ENCODE results near the gene ZNF709. TPM values are rescaled to one million over a fixed set of nuclear protein-coding genes. Genes with fewer than 3 reads are reported as not detected.
A peak's percentile ranks its signal among the peaks of the same experiment; 100 is the strongest.
"Not testable (repeated sequence)": the region's sequence is repeated elsewhere in the genome, so short reads cannot be mapped to it uniquely, and the experiment has no call there.

The ZNF709 gene
- total RNA-seq, 2 donors from 2014 or later, result 5.3 to 7.4 TPM

GRCh38 chr19:12496480-12496879 lies 11.9 kb upstream of the ZNF709 start:
- TF ChIP-seq, protein P1, sequence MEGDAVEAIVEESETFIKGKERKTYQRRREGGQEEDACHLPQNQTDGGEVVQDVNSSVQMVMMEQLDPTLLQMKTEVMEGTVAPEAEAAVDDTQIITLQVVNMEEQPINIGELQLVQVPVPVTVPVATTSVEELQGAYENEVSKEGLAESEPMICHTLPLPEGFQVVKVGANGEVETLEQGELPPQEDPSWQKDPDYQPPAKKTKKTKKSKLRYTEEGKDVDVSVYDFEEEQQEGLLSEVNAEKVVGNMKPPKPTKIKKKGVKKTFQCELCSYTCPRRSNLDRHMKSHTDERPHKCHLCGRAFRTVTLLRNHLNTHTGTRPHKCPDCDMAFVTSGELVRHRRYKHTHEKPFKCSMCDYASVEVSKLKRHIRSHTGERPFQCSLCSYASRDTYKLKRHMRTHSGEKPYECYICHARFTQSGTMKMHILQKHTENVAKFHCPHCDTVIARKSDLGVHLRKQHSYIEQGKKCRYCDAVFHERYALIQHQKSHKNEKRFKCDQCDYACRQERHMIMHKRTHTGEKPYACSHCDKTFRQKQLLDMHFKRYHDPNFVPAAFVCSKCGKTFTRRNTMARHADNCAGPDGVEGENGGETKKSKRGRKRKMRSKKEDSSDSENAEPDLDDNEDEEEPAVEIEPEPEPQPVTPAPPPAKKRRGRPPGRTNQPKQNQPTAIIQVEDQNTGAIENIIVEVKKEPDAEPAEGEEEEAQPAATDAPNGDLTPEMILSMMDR (conservative IDR thresholded peaks at IDR 0.05), result no peak
- Histone ChIP-seq H3K9ac (ENCODE audit: extremely low read depth, low read length, poor library complexity, severe bottlenecking) (no peak overlapping the region), H3K27me3 (ENCODE audit: control insufficient read depth, insufficient read depth, low read length, poor library complexity, severe bottlenecking) (no peaks in the 10 kb centered on the region), H3K36me3 (ENCODE audit: control insufficient read depth, insufficient read depth, low read length) (no peaks in the 10 kb centered on the region), H3K4me3 (ENCODE audit: low read length) (peak overlapping the region; percentile 81), H3K4me1 (ENCODE audit: control insufficient read depth, insufficient read depth, low read length) (no peaks in the 10 kb centered on the region), H3K9me3 (ENCODE audit: control insufficient read depth, low read length) (peaks cover 12% of the 10 kb centered on the region), H3K27ac (ENCODE audit: low read depth, low read length) (no peak overlapping the region)
- WGBS, 2 experiments (ENCODE audit: insufficient coverage in 1 of 2, insufficient read length in 1 of 2), result 96 to 100% methylated on average over 6 of the region's 6 CpGs
- peak overlapping the region; percentile 65 for H3K4me3 Mint-ChIP-seq
- H3K36me3 Mint-ChIP-seq (ENCODE audit: low read depth), result no peaks in the 10 kb centered on the region
- no peaks in the 10 kb centered on the region for H3K4me1 Mint-ChIP-seq
- DNase-seq, result no peak
- peaks cover 6% of the 10 kb centered on the region for H3K9me3 Mint-ChIP-seq
- peaks cover 4% of the 10 kb centered on the region for H3K27me3 Mint-ChIP-seq (ENCODE audit: insufficient read depth)
- no peak overlapping the region for H3K27ac Mint-ChIP-seq

- Mint-ChIP-seq H3K4me3 (peak overlapping the region; percentile 65), H3K27me3 (ENCODE audit: insufficient read depth) (peaks cover 6% of the 10 kb centered on the region), H3K36me3 (ENCODE audit: low read depth) (no peaks in the 10 kb centered on the region), H3K4me1 (no peaks in the 10 kb centered on the region), H3K9me3 (peaks cover 6% of the 10 kb centered on the region), H3K27ac (peak overlapping the region; percentile 88)
- no peaks in the 10 kb centered on the region for H3K27me3 ChIP-seq (ENCODE audit: control insufficient read depth, insufficient read depth, low read length, poor library complexity, severe bottlenecking)
- no peaks in the 10 kb centered on the region for H3K36me3 ChIP-seq (ENCODE audit: control insufficient read depth, insufficient read depth, low read length)
- H3K27ac ChIP-seq (ENCODE audit: low read depth, low read length), result peak overlapping the region; percentile 9
- 12 to 17% methylated on average over 34 to 51 of the region's 51 CpGs for WGBS, 2 experiments (ENCODE audit: insufficient coverage in 1 of 2, insufficient read length in 1 of 2)
- no peaks in the 10 kb centered on the region for H3K4me1 ChIP-seq (ENCODE audit: control insufficient read depth, insufficient read depth, low read length)
- H3K4me3 ChIP-seq (ENCODE audit: low read length), result peak overlapping the region; percentile 81
- DNase-seq, result peak; percentile 97
- H3K9me3 ChIP-seq (ENCODE audit: control insufficient read depth, low read length), result peaks cover 12% of the 10 kb centered on the region
- H3K9ac ChIP-seq (ENCODE audit: extremely low read depth, low read length, poor library complexity, severe bottlenecking), result peak overlapping the region; percentile 78
- TF ChIP-seq, protein P1 (conservative IDR thresholded peaks at IDR 0.05), result peak; percentile 68
Measured at GRCh38 chr19:12495002-12495802, 10.6 kb upstream of the ZNF709 start.

DNA sequence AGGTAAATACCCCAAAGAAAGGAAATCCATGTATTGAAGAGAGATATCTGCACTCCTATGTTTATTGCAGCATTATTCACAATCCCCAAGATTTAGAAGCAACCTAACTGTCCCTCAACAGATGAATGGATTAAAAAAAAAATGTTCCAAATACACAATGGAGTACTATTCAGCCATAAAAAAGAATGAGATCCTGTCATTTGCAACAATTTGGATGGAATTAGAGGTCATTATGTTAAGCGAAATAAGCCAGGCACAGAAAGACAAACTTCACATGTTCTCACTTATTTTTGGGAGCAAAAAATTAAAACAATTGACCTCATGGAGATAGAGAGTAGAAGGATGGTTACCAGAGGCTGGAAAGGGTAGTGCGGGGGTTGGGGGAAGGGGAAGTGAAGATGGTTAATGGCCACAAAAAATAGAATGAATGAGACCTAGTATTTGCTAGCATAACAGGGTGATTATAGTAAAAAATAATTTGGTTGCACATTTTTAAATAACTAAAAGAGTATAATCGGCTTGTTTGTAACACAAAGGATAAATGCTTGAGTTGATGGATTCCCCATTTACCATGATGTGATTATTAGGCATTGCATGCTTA lies 9.7 kb upstream of the ZNF709 start:
- H3K36me3 Mint-ChIP-seq (ENCODE audit: low read depth), result no peaks in the 10 kb centered on the region
- H3K27me3 Mint-ChIP-seq (ENCODE audit: insufficient read depth), result peaks cover 7% of the 10 kb centered on the region
- TF ChIP-seq, protein P1 (conservative IDR thresholded peaks at IDR 0.05), result no peak
- peaks cover 6% of the 10 kb centered on the region for H3K9me3 Mint-ChIP-seq
- H3K4me1 ChIP-seq (ENCODE audit: control insufficient read depth, insufficient read depth, low read length), result no peaks in the 10 kb centered on the region
- no peaks in the 10 kb centered on the region for H3K36me3 ChIP-seq (ENCODE audit: control insufficient read depth, insufficient read depth, low read length)
- no peak overlapping the region for H3K27ac Mint-ChIP-seq
- WGBS, 2 experiments (ENCODE audit: insufficient coverage in 1 of 2, insufficient read length in 1 of 2), result 94 to 100% methylated on average over 2 to 3 of the region's 3 CpGs
- H3K9me3 ChIP-seq (ENCODE audit: control insufficient read depth, low read length), result peaks cover 12% of the 10 kb centered on the region
- H3K4me3 Mint-ChIP-seq, result peak overlapping the region; percentile 65
- DNase-seq, result no peak
- no peak overlapping the region for H3K27ac ChIP-seq (ENCODE audit: low read depth, low read length)
- no peak overlapping the region for H3K9ac ChIP-seq (ENCODE audit: extremely low read depth, low read length, poor library complexity, severe bottlenecking)
- H3K4me3 ChIP-seq (ENCODE audit: low read length), result peak overlapping the region; percentile 81
- H3K27me3 ChIP-seq (ENCODE audit: control insufficient read depth, insufficient read depth, low read length, poor library complexity, severe bottlenecking), result no peaks in the 10 kb centered on the region
- no peaks in the 10 kb centered on the region for H3K4me1 Mint-ChIP-seq

DNA sequence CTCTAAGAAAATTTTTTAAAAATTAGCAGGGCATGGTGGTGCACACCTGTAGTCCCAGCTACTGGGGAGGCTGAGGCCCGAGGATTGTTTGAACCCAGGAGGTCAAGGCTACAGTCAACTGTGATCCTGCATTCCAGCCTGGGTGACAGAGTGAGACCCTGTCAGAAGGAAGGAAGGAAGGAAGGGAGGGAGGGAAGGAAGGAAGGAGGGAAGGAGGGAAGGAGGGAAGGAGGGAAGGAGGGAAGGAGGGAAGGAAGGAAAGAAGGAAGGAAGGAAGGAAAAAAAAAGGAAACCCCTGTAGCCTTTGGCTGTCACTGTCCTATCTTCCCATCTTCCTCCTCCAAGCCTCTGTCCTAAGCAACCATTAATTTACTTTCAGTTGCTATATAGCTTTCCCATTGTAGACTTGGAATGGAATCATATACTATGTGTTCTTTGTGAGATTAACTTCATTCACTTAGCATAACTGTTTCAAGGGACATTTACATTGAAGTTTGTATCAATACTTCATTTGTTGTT lies 1.7 kb upstream of the ZNF709 start:
- H3K4me3 Mint-ChIP-seq; H3K9ac ChIP-seq (ENCODE audit: extremely low read depth, low read length, poor library complexity, severe bottlenecking); H3K27me3 Mint-ChIP-seq (ENCODE audit: insufficient read depth); H3K4me1 Mint-ChIP-seq; H3K27ac ChIP-seq (ENCODE audit: low read depth, low read length); H3K36me3 ChIP-seq (ENCODE audit: control insufficient read depth, insufficient read depth, low read length); H3K9me3 ChIP-seq (ENCODE audit: control insufficient read depth, low read length); H3K4me1 ChIP-seq (ENCODE audit: control insufficient read depth, insufficient read depth, low read length); H3K4me3 ChIP-seq (ENCODE audit: low read length); H3K27ac Mint-ChIP-seq; H3K36me3 Mint-ChIP-seq (ENCODE audit: low read depth); DNase-seq; H3K27me3 ChIP-seq (ENCODE audit: control insufficient read depth, insufficient read depth, low read length, poor library complexity, severe bottlenecking); H3K9me3 Mint-ChIP-seq: not testable (repeated sequence)
- WGBS, 2 experiments (ENCODE audit: insufficient coverage in 1 of 2, insufficient read length in 1 of 2), result 91 to 100% methylated on average over 1 of the region's 1 CpG

All from endodermal cell (in vitro differentiated cells).